Left renal pelvis (tissue), 4 donors: ENCODE results near the gene HDAC5. TPM values are rescaled to one million over a fixed set of nuclear protein-coding genes. Genes with fewer than 3 reads are reported as not detected.
"Not testable (repeated sequence)": the region's sequence is repeated elsewhere in the genome, so short reads cannot be mapped to it uniquely, and the experiment has no call there.

Source experiments
- DNase-seq, 4 donors: peaks; one replicate each; pipeline ENCODE4 v3.0.0-alpha.2; 2013; ENCODE audit warnings: low read depth in 4 of 4, low spot score in 3 of 4
- polyA plus RNA-seq, 4 donors: library from polyadenylated mRNA; unstranded; fragments of 120-200 nt; gene quantifications; one replicate each; pipeline ENCODE4 v1.2.1, GENCODE V29; 2013; ENCODE audit not compliant: insufficient read length in 4 of 4

HDAC5 gene
- polyA plus RNA-seq, 4 donors, result 42.3 to 54.2 (median 47.3) TPM

GRCh38 chr17:44113382-44113781 is 10.1 kb downstream of the HDAC5 start:
- DNase-seq, result no peak

GRCh38 chr17:44112284-44113280 is 10.9 kb downstream of the HDAC5 start:
- no peak for DNase-seq

- no peak for DNase-seq
Measured at GRCh38 chr17:44111777-44112176, 11.7 kb downstream of the HDAC5 start.

GRCh38 chr17:44110823-44111633 is 12.4 kb downstream of the HDAC5 start:
- DNase-seq, result peak; percentile 78 to 87 (median 80)

- DNase-seq, result no peak
Measured at GRCh38 chr17:44110011-44110686, 13.3 kb downstream of the HDAC5 start.

GRCh38 chr17:44109312-44109630 is 14.2 kb downstream of the HDAC5 start:
- DNase-seq, result no peak

GRCh38 chr17:44108440-44109311 is 14.8 kb downstream of the HDAC5 start:
- no peak for DNase-seq

GRCh38 chr17:44106801-44107200 is 16.6 kb downstream of the HDAC5 start:
- no peak for DNase-seq

- DNase-seq, result no peak
Measured at GRCh38 chr17:44105941-44106340, 17.5 kb downstream of the HDAC5 start.

GRCh38 chr17:44105483-44105882 is 18.0 kb downstream of the HDAC5 start:
- DNase-seq, result no peak

- no peak for DNase-seq
Measured at GRCh38 chr17:44102849-44103622, 20.4 kb downstream of the HDAC5 start.

- DNase-seq, result not testable (repeated sequence)
Measured at GRCh38 chr17:44101858-44102257, 21.6 kb downstream of the HDAC5 start.

- no peak for DNase-seq
Measured at GRCh38 chr17:44097110-44097958, 26.1 kb downstream of the HDAC5 start.

- DNase-seq, result peak; percentile 74 to 82 (median 76)
Measured at GRCh38 chr17:44095647-44096496, 27.6 kb downstream of the HDAC5 start.

GRCh38 chr17:44095388-44095646 is 28.1 kb downstream of the HDAC5 start:
- DNase-seq, result no peak

GRCh38 chr17:44094701-44095387 is 28.6 kb downstream of the HDAC5 start:
- no peak for DNase-seq

- no peak for DNase-seq
Measured at GRCh38 chr17:44093231-44093900, 30.1 kb downstream of the HDAC5 start.
